AG04450 (cell line): Measurements from ENCODE around the gene TRAPPC2L. TPM values are rescaled to one million over a fixed set of nuclear protein-coding genes. Genes with fewer than 3 reads are reported as not detected.

Experiments
- CTCF ChIA-PET: fragments of 300-600, 350-600 bp; formaldehyde crosslinking; extraction: SDS; loops from one replicate; lab custom pipeline; 2022; ENCODE audit warnings: antibody characterized with exemption, inconsistent platforms; lab: Charles Lee
- POLR2A ChIA-PET: fragments of 350-600 bp; formaldehyde crosslinking; extraction: SDS; loops from one replicate; lab custom pipeline; 2021; ENCODE audit warnings: antibody characterized with exemption, inconsistent platforms; lab: Yijun Ruan, JAX
- DNase-seq: peaks from one replicate; pipeline ENCODE4 v3.0.0-alpha.2; 2011; ENCODE audit warnings: low read depth, low spot score
- H3K27ac ChIP-seq: one replicate; pipeline ENCODE4 v1.5.1; 2012; ENCODE audit warnings: low read depth, low read length, control low read depth
- H3K27me3 ChIP-seq: one replicate; pipeline ENCODE4 v1.6.0; 2012; ENCODE audit warnings: low read length; ENCODE audit not compliant: control insufficient read depth, insufficient read depth
- H3K4me3 ChIP-seq: 2 replicates; pipeline ENCODE4 v1.5.1; 2011; ENCODE audit warnings: mild to moderate bottlenecking, low read depth, low read length, control low read depth
- H3K9me3 ChIP-seq: 2 replicates; pipeline ENCODE4 v1.5.1; 2012; ENCODE audit warnings: low read length; ENCODE audit not compliant: control insufficient read depth, insufficient read depth
- polyA plus RNA-seq: library from polyadenylated mRNA; depleted of rRNA; stranded (reverse); fragments of >200 nt; gene quantifications from 2 replicates; pipeline ENCODE4 v1.2.3, GENCODE V29; 2011
- TF ChIP-seq, protein P1 (sequence below): IDR thresholded peaks from 2 replicates; pipeline ENCODE4 v1.5.1; 2011; ENCODE audit warnings: low read depth, low read length, control low read depth, inconsistent platforms

TRAPPC2L gene
- polyA plus RNA-seq, 1 experiment: 72.8 TPM

- CTCF ChIA-PET: no interaction called here
- POLR2A ChIA-PET: interaction anchor here (0.6 kb wide), 1 partner anchor 56 kb away, joined by 3 read pairs; no protein-coding TSS in a partner anchor
Observed at GRCh38 chr16:88824256-88825077, 32.5 kb upstream of the TRAPPC2L start.

GRCh38 chr16:88825146-88825545 is 31.8 kb upstream of the TRAPPC2L start:
- H3K27ac ChIP-seq: no peak overlapping the region
- H3K27me3 ChIP-seq: no peaks in the 10 kb centered on the region
- ChIA-PET CTCF (no interaction called here), POLR2A (no interaction called here)
- no peaks in the 10 kb centered on the region for H3K9me3 ChIP-seq
- TF ChIP-seq, protein P1, sequence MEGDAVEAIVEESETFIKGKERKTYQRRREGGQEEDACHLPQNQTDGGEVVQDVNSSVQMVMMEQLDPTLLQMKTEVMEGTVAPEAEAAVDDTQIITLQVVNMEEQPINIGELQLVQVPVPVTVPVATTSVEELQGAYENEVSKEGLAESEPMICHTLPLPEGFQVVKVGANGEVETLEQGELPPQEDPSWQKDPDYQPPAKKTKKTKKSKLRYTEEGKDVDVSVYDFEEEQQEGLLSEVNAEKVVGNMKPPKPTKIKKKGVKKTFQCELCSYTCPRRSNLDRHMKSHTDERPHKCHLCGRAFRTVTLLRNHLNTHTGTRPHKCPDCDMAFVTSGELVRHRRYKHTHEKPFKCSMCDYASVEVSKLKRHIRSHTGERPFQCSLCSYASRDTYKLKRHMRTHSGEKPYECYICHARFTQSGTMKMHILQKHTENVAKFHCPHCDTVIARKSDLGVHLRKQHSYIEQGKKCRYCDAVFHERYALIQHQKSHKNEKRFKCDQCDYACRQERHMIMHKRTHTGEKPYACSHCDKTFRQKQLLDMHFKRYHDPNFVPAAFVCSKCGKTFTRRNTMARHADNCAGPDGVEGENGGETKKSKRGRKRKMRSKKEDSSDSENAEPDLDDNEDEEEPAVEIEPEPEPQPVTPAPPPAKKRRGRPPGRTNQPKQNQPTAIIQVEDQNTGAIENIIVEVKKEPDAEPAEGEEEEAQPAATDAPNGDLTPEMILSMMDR: no peak
- no peak for DNase-seq
- H3K4me3 ChIP-seq: no peak overlapping the region

More at GRCh38 chr16:88824256-88825077, 32.5 kb upstream of the TRAPPC2L start:
- Histone ChIP-seq H3K9me3 (no peaks in the 10 kb centered on the region), H3K4me3 (no peak overlapping the region), H3K27ac (no peak overlapping the region), H3K27me3 (no peaks in the 10 kb centered on the region)
- no peak for DNase-seq
- TF ChIP-seq, protein P1: no peak

DNA sequence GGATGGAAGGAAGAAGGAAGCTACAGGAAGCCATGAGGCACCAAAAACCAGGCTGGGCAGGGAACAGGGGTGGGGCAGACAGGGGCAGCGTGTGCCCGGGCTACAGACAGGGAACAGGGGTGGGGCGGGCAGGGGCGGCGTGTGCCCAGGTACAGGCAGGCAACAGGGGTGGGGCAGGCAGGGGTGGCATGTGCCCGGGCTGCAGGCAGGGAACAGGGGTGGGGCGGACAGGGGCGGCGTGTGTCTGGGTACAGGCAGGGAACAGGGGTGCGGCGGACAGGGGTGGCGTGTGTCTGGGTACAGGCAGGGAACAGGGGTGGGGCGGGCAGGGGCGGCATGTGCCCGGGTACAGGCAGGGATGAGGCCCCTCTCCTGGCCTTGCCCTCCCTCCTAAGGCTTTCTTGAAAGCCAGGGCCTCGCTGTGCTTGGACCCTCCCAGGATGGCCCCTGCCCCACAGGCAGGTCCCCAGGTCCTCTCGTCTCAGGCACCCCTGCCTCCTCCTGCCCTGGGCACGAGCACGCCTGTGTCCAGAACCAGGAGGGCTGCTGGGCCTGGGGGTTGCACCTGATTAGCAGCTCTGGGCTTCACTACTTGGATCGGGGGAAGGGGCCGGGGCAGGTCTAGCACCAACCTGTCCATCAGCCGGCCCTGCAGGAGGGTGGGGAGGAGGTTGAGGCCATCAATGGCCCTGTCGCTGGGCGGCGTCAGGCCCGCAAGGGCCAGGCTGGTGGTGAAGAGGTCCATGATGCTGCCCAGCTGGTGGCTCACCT is 30.7 kb upstream of the TRAPPC2L start:
- Histone ChIP-seq H3K27me3 (no peaks in the 10 kb centered on the region), H3K4me3 (no peak overlapping the region), H3K9me3 (no peaks in the 10 kb centered on the region), H3K27ac (no peak overlapping the region)
- CTCF ChIA-PET: no interaction called here
- TF ChIP-seq, protein P1: no peak
- POLR2A ChIA-PET: no interaction called here
- DNase-seq: no peak

DNA sequence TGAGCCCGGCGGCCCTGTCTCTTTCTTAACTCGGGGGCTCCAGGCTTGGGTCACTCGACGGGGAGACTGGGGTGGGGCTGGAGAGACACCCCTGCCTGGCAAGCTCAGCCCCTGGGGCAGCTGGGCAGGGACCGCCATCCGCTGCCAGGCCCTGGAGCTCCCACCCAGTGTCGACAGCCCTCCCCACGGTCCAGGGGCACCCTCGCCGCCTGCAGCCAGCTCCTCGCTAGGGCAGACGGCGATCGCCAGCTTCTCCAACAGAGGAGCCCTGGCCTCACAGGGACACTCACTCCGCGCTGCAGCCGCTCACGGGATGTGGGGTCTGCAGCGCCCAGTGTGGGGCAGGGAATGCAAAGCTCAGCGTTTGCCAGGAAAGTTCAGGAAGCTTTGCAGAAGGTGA is 29.2 kb upstream of the TRAPPC2L start:
- CTCF ChIA-PET: no interaction called here

More for the DNA sequence above, 29.2 kb upstream of the TRAPPC2L start:
- H3K27me3 ChIP-seq: no peaks in the 10 kb centered on the region
- TF ChIP-seq, protein P1: no peak
- no peaks in the 10 kb centered on the region for H3K9me3 ChIP-seq
- no peak overlapping the region for H3K27ac ChIP-seq
- POLR2A ChIA-PET: no interaction called here
- H3K4me3 ChIP-seq: no peak overlapping the region
- DNase-seq: no peak
